ENCODE results near the gene DCAF4L1. TPM values are rescaled to one million over a fixed set of nuclear protein-coding genes. Genes with fewer than 3 reads are reported as not detected.
A peak's percentile ranks its signal among the peaks of the same experiment; 100 is the strongest.

The DCAF4L1 gene
- under 1 TPM; 0.05 to 0.39 (median 0.26) TPM for polyA plus RNA-seq (ENCODE audit: insufficient read length in 10 of 10)
- long read RNA-seq, donor 1, result 0 reads
- long read RNA-seq, donor 2, result 0 reads
- long read RNA-seq, donor 3, result 0 reads
- long read RNA-seq, donor 4, result 0 reads
- long read RNA-seq, donor 5, result 0 reads
- long read RNA-seq, donor 6, result 0 reads
- long read RNA-seq, donor 7, full-length matches to known transcripts, result 1 of 1 reads
- long read RNA-seq, donor 7, partial matches to known transcripts, result 0 of 1 reads
- long read RNA-seq, donor 7, other reads (novel, unspliced or antisense), result 0 of 1 reads
- long read RNA-seq, donor 8, full-length matches to known transcripts, result 3 of 3 reads
- long read RNA-seq, donor 8, partial matches to known transcripts, result 0 of 3 reads
- long read RNA-seq, donor 8, other reads (novel, unspliced or antisense), result 0 of 3 reads
- long read RNA-seq, donor 9, result 0 reads

GRCh38 chr4:41981456-41981855 lies at the start of gene DCAF4L1:
Gene DCAF4L1, plus strand, starts transcription at chr4:41981756. Its CDS starts 37 bp downstream, at chr4:41981793.
- no peak for DNase-seq

DNA sequence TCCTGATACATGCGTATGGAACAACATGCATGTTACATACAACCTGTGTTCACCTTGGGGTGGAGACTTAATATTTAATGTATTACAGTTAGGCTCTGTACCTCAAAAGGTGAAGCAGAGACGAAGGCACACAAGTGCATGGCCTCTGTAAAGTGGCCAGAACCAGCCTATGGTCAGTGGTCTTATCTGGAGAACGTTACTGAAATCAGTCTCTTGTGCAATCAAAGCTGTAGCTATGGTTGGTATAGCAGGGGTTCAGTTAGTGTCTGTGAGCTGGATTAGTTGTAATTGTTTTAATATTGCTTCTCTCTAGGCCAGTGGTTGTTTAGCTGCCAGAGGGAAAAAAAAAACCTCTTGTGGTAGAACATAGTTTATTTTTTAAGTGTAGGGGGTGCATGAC lies 48.6 kb upstream of the DCAF4L1 start:
- DNase-seq, result no peak

- DNase-seq, result peak in 1 of 3 donors; percentile 2
Measured at GRCh38 chr4:41933997-41934503, 47.5 kb upstream of the DCAF4L1 start.

DNA sequence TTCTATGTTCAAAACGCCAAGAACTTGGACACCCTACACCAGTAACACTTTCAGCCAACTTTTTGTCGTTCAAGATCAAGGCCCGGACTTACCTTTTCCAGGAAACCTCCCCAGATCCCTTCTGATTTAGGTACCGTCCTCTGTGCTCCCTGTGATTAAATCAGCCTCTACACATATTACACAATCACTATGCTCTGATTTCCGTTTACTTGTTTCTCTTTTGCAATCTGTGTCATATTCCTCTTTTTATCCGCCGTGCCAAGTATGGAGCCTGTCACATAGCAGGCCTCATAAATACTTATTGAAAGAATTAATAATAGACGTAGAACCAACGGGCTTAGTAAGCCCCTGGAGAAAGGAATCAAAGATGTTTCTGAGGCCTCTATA lies 47.0 kb upstream of the DCAF4L1 start:
- no peak for DNase-seq

DNA sequence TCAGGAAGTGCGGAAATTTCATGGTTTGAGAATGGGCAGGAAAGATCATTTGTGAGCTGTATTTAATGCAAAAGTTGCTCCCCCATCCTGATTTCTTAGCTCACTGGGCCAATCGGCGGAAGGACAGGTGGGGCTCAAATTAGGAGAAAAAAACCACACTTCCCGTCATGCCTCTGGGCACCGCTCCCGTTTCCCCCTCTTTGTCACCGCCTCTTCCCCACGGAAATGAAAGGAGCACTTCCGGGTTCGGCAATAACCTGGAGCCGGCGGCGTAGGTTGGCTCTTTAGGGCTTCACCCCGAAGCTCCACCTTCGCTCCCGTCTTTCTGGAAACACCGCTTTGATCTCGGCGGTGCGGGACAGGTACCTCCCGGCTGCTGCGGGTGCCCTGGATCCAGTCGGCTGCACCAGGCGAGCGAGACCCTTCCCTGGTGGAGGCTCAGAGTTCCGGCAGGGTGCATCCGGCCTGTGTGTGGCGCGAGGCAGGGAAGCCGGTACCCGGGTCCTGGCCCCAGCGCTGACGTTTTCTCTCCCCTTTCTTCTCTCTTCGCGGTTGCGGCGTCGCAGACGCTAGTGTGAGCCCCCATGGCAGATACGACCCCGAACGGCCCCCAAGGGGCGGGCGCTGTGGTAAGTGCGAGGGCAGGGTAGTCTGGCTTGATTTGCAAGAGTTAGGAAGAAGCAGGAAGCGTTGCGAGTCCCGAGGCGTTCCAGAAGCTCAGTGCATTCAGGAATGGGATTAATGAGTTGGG lies 46.5 kb upstream of the DCAF4L1 start, which contains the start of gene TMEM33:
TMEM33 (plus strand) TSS at position 529 of the 751 bp plus-strand sequence; CDS start at position 585, 56 bp downstream.
- peak; percentile 85 to 97 (median 91) for DNase-seq

DNA sequence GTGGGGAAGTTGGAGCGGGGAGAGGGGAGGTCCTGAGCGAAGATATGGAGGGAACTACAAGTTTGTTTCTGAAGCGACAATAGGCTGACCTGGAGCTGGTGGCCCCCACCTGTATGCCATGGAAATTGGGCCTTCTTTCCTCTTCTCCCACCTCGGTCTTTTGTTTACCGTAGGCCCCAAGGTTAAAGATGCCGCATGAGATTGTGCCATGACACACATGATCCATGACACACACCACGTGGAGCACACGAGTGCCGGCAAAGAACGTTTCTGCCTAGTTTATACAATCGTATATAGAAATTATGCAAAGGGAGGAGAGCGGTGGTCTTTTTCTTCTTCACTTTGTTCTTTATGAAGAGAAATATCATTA lies 45.9 kb upstream of the DCAF4L1 start:
- DNase-seq, result no peak

DNA sequence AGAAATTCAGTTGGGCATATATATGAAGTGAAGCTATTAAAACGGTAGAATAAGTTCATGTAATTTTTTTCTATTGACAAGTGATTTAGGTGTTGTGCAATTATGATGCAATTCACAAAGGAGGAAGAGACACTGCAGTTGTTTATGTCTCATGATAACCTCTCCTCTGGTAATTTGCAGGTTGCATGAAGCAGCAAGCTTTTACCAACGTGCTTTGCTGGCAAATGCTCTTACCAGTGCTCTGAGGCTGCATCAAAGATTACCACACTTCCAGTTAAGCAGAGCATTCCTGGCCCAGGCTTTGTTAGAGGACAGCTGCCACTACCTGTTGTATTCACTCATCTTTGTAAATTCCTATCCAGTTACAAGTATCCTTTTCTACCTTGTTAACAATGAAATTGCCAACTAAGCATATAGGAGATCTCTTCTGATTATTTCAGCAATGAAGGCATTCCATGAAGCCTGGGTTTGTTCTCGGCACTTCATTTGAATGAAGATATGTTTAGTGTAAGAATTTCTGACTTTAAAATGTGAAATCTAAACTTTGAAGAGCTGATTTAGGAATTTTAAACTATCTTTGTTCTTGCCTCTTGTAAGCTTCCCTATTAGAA lies 42.4 kb upstream of the DCAF4L1 start:
- DNase-seq, result no peak

GRCh38 chr4:41940834-41941233 lies 40.7 kb upstream of the DCAF4L1 start:
- no peak for DNase-seq

- DNase-seq, result no peak
Measured at GRCh38 chr4:41943506-41943905, 38.0 kb upstream of the DCAF4L1 start.

GRCh38 chr4:41944089-41944488 lies 37.5 kb upstream of the DCAF4L1 start:
- DNase-seq, result no peak

GRCh38 chr4:41949531-41949930 lies 32.0 kb upstream of the DCAF4L1 start:
- DNase-seq, result no peak

DNA sequence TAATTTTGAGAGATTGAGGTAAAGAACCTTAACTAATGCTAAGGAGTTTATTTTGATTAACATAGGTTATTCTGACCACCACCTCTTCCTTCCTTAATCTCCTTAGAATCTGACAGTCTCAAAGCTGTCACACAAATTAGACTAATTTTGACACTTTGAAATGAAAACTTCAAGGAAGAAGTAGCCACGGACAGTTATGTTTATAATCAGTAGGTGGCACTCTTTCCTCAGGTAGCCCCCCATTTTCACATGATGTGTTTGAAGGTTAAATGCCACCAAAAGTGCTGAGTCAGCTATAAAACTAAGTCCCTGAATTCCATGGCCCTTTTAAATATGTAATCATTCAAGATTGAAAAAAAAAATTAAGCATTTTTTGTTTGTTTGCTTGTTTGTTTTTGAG lies 23.9 kb upstream of the DCAF4L1 start:
- DNase-seq, result peak in 1 of 3 donors; percentile 1

- peak in 1 of 3 donors; percentile 1 for DNase-seq
Measured at GRCh38 chr4:41963105-41963504, 18.5 kb upstream of the DCAF4L1 start.

DNA sequence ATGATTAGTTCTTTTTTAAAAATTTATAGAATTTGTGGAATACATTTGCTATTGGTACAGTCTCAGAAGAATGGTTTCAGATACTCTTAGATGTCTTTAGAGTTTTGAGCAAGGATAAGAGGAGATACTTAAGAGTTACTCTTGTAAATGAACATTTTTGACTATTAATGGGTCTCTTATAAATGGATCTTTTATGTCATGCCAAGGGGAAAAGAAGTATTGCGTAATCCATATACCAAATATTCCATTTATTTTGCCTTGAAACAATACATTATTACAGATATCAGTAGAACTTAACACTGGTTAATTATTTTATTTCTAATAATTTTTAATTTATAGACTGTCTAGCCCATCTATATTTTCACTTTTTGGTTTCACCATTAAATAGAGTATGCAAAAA lies 17.2 kb upstream of the DCAF4L1 start:
- no peak for DNase-seq

DNA sequence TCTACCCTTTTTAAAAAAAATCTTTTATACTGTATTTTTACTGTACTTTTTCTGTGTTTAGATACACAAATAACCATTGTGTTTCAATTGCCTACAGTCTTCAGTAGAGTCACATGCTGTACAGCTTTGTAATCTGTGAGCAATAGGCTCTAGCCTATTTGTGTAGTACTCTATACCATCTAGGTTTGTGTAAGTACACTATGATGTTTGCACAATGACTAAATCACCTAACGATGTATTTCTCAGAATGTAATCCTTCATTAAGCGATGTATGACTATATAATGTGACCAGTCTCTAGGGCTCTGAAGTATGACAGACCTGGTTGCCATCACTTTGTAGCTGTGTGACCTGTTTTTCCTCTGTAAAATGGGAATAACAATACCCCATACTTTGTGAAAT lies 14.2 kb upstream of the DCAF4L1 start:
- DNase-seq, result no peak

- no peak for DNase-seq
Measured at GRCh38 chr4:41969671-41970070, 11.9 kb upstream of the DCAF4L1 start.

DNA sequence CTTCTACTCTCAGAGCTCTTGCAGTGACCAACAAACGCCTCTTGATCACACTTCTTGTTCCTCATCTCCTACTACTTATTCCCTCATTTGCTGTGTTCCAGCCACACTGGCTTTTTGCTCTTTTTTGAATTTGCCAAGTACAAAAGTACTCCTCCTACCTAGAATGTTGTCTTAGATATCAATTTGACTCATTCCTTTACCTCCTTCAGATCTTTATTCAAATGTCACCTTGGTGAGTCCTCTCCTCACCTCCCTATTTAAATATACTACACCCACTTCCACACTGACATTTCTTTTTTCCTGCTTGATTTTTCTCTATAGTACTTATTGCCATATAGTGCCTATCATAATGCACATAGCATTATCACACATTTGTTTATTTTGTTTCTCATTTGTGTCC lies 6.2 kb upstream of the DCAF4L1 start:
- no peak for DNase-seq

GRCh38 chr4:41976775-41977516 lies 4.6 kb upstream of the DCAF4L1 start:
- DNase-seq, result no peak

- peak in 1 of 3 donors; percentile 32 for DNase-seq
Measured at GRCh38 chr4:41977709-41978108, 3.8 kb upstream of the DCAF4L1 start.

DNA sequence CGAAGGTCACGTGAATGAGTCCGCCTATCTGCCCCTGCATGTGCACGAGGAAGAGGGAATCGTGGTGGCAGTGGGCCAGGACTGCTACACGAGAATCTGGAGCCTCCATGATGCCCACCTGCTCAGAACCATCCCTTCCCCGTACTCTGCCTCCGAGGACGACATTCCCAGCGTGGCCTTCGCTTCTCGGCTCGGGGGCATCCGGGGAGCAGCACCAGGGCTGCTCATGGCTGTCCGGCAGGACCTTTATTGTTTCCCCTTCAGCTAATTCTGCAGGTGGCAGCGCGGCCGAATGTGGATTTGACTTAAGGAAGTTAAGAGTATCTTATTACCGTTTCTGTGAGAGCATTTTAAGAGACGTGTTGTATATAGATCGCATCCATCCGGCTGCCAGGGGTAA lies 1.2 kb downstream of the DCAF4L1 start:
- no peak for DNase-seq

DNA sequence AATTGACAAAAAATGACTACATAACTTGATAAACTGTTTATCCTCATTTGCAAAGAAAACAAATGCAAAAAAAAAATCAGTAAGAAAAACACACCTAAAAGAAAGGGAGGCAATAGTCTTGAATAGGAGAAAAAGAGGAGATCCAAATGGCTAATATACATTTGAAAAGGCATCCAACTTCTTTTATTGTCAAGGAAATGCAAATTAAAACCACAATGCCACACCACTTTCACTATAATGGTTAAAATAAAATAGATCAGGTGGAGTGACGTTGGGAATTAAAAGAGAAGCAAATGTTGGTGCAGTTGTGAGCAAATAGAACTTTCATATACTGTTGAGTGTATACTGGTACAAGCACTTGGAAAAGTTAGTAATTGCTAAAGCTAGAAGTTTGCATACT lies 3.6 kb downstream of the DCAF4L1 start:
- no peak for DNase-seq

DNA sequence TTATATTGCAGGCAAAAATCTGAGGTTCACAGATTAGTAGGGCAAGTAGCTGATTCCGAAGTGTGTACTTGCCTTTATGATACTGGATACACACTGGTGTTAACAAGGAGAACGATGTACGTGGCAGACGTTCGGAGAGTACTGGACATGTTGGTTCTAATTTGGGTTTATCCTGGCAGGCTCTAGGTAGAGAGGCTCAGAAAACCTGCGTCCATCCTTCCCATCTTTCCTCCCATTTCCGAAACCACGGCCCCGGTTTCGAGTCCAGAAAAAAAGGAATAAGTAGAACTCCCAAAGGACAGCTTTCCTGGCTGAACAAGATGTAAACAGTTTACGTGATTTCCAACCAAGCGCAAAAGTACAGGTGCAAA lies 8.4 kb downstream of the DCAF4L1 start:
- peak in 1 of 3 donors; percentile 18 for DNase-seq

All from muscle of back (tissue), 13 donors.